SK-N-SH (cell line): ENCODE data around the gene YTHDF1.

Experiments
- EZH2phosphoT487 ChIP-seq: fragments of 200-600 bp; sonication (generic); IDR thresholded peaks from 2 replicates; pipeline ENCODE4 v1.6.1; 2017; ENCODE audit warnings: low read depth, mixed run types, mild to moderate bottlenecking, antibody characterized with exemption, moderate library complexity, borderline replicate concordance
- FOSL2 ChIP-seq: IDR thresholded peaks from 2 replicates; pipeline ENCODE4 v1.4.0; 2012; ENCODE audit warnings: low read depth, mild to moderate bottlenecking, moderate library complexity, borderline replicate concordance
- TAF1 ChIP-seq: IDR thresholded peaks from 2 replicates; pipeline ENCODE4 v1.6.1; 2012; ENCODE audit warnings: low read depth, mild to moderate bottlenecking, low read length, moderate library complexity, borderline replicate concordance
- TF ChIP-seq, protein P1 (sequence below): fragments of 200-600 bp; sonication (generic); IDR thresholded peaks from 2 replicates; pipeline ENCODE4 v1.6.1; 2017; ENCODE audit warnings: antibody characterized with exemption, mild to moderate bottlenecking, moderate library complexity
- TF ChIP-seq, protein P2 (sequence below): IDR thresholded peaks from 2 replicates; pipeline ENCODE4 v1.6.1; 2012; ENCODE audit warnings: mild to moderate bottlenecking, low read depth, low read length, moderate library complexity

DNA sequence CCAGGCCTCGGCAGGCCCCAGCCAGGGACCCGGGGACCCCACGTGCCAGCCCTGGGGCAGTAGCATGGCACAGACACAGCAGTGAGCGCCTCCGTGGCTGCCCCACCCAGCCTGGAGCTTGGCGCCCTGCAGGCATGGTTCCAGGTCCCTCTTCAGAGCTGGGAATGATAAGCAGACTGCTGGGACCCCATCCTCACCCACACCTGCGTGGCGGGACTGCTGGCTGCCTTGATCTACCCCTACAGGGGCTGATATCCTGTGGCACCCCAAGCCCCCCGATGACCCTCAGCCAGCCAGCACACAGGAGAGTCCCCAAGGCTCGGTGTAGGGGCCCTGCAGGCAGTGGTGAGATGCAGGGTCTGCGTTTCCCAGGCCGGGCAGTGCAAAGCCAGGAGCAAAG, 47.1 kb downstream of the YTHDF1 start:
- TF ChIP-seq, protein P1, sequence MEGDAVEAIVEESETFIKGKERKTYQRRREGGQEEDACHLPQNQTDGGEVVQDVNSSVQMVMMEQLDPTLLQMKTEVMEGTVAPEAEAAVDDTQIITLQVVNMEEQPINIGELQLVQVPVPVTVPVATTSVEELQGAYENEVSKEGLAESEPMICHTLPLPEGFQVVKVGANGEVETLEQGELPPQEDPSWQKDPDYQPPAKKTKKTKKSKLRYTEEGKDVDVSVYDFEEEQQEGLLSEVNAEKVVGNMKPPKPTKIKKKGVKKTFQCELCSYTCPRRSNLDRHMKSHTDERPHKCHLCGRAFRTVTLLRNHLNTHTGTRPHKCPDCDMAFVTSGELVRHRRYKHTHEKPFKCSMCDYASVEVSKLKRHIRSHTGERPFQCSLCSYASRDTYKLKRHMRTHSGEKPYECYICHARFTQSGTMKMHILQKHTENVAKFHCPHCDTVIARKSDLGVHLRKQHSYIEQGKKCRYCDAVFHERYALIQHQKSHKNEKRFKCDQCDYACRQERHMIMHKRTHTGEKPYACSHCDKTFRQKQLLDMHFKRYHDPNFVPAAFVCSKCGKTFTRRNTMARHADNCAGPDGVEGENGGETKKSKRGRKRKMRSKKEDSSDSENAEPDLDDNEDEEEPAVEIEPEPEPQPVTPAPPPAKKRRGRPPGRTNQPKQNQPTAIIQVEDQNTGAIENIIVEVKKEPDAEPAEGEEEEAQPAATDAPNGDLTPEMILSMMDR, result no peak
- TF ChIP-seq EZH2phosphoT487 (no peak), TAF1 (no peak), FOSL2 (no peak)
- TF ChIP-seq, protein P2, sequence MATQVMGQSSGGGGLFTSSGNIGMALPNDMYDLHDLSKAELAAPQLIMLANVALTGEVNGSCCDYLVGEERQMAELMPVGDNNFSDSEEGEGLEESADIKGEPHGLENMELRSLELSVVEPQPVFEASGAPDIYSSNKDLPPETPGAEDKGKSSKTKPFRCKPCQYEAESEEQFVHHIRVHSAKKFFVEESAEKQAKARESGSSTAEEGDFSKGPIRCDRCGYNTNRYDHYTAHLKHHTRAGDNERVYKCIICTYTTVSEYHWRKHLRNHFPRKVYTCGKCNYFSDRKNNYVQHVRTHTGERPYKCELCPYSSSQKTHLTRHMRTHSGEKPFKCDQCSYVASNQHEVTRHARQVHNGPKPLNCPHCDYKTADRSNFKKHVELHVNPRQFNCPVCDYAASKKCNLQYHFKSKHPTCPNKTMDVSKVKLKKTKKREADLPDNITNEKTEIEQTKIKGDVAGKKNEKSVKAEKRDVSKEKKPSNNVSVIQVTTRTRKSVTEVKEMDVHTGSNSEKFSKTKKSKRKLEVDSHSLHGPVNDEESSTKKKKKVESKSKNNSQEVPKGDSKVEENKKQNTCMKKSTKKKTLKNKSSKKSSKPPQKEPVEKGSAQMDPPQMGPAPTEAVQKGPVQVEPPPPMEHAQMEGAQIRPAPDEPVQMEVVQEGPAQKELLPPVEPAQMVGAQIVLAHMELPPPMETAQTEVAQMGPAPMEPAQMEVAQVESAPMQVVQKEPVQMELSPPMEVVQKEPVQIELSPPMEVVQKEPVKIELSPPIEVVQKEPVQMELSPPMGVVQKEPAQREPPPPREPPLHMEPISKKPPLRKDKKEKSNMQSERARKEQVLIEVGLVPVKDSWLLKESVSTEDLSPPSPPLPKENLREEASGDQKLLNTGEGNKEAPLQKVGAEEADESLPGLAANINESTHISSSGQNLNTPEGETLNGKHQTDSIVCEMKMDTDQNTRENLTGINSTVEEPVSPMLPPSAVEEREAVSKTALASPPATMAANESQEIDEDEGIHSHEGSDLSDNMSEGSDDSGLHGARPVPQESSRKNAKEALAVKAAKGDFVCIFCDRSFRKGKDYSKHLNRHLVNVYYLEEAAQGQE, result no peak
